Skin epidermis (tissue), 12 donors: Measurements from ENCODE around the gene IL2.

Experiments
- H3K27ac ChIP-seq, 21 experiments: fragments of 200-600 bp; sonication (generic) in 11 of 21; one replicate each; pipeline ENCODE4 v1.5.0; 2020; ENCODE audit warnings: mild to moderate bottlenecking in 3 of 21, inconsistent platforms in 2 of 21, moderate library complexity in 2 of 21
- H3K4me3 ChIP-seq, 7 experiments: fragments of 200-600 bp; sonication (generic) in 2 of 7; one replicate each; pipeline ENCODE4 v1.5.0; 2020; ENCODE audit warnings: inconsistent platforms in 2 of 7, mild to moderate bottlenecking in 2 of 7, moderate library complexity in 1 of 7

IL2 gene

GRCh38 chr4:122456231-122457116 is at the start of gene IL2:
Gene IL2, minus strand, starts transcription at chr4:122456725. Its CDS starts 285 bp downstream, at chr4:122456440.
- H3K27ac ChIP-seq = peak within 1 kb of the TSS in 1 of 21 experiments; percentile 62
- H3K4me3 ChIP-seq = no peak within 1 kb of the TSS

- H3K4me3 ChIP-seq = no peak overlapping the region
- no peak overlapping the region for H3K27ac ChIP-seq
Observed at GRCh38 chr4:122503214-122503613, 46.7 kb upstream of the IL2 start.

DNA sequence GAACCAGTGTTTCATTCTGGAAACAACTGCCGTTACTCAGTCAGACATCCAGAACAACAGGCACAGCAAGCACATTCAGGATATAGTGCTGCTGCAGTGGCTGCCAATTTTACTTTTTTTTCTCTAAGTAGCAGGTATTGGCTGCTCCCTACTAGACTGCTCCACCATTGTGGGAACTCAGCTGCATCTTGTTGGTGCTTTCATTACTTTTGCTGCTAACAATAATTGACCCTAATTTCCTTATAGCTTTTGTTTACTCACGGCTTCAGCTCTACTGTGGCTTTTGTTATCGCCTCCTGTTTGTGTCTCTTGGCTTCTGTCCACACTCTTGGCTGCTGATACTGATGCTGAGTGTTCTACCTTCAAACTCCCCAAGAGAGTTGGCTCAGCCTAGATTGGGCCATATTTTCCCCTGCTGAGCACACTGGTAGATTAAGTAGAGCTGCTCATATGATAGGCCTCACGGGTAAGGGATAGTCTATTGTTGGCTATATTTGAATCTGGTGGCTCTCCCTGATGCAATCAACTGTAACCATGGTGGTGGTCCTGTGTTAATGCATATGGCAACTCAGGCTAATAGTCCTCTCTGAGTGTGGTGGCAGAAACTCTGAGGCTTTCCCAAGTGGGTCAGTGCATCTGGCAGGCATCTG is 44.5 kb upstream of the IL2 start:
- Histone ChIP-seq H3K27ac (no peak overlapping the region), H3K4me3 (no peak overlapping the region)

DNA sequence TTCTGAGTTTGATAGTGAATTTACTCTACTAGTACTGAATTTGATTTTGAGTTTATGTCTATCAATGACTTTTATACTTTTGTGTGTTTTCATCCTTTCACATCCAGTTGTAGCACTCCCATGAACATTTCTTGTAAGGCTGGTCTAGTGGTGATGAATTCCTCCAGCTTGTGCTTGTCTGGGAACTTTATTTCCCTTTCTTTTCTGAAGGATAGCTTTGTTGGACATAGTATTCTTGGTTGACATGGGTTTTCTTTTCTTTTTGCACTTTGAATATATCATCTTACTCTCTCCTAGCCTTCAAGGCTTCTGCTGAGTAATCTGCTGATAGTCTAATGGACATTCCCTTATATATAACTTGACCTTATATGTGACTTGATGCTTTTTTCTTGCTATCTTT is 32.5 kb upstream of the IL2 start:
- Histone ChIP-seq H3K4me3 (no peak overlapping the region), H3K27ac (no peak overlapping the region)

DNA sequence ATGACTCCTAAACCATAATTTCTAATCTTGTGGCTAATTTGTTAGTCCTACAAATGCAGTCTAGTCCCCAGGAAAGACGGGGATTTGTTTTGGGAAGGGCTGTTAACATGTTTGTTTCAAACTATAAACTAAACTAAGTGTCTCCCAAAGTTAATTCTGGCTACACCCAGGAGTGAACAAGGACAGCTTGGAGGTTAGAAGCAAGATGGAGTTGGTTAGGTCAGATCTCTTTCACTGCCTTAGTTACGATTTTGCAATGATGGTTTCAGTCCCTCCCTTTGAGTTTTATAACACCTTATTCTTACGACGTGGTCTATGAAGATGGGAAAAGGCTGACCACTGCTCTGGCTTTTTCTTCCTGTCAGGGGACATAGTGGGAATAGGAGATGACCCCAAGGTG is 27.0 kb upstream of the IL2 start:
- Histone ChIP-seq H3K27ac (no peak overlapping the region), H3K4me3 (no peak overlapping the region)

- Histone ChIP-seq H3K27ac (no peak overlapping the region), H3K4me3 (no peak overlapping the region)
Observed at GRCh38 chr4:122481766-122482405, 25.4 kb upstream of the IL2 start.

GRCh38 chr4:122480655-122481487 is 24.3 kb upstream of the IL2 start:
- no peak overlapping the region for H3K4me3 ChIP-seq
- no peak overlapping the region for H3K27ac ChIP-seq

GRCh38 chr4:122479935-122480416 is 23.5 kb upstream of the IL2 start:
- H3K27ac ChIP-seq = no peak overlapping the region
- H3K4me3 ChIP-seq = no peak overlapping the region

DNA sequence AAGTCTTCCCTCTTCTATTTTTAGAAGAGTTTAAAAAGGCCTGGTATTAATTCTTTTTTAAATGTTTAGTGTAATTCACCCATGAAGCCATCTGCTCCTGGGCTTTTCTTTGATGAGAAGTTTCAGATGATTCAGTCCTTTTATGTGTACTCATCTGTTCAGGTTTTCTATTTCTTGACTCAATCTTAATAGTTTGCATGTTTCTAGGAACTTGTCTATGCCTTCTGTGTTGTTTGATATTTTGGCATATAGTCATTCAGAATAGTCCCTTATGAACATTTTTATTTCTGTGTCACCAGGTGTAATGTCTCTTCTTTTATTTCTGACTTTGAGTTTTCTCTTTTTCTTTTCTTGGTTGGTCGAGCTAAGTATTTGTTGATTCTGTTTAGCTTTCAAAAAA is 20.2 kb upstream of the IL2 start:
- no peak overlapping the region for H3K27ac ChIP-seq

DNA sequence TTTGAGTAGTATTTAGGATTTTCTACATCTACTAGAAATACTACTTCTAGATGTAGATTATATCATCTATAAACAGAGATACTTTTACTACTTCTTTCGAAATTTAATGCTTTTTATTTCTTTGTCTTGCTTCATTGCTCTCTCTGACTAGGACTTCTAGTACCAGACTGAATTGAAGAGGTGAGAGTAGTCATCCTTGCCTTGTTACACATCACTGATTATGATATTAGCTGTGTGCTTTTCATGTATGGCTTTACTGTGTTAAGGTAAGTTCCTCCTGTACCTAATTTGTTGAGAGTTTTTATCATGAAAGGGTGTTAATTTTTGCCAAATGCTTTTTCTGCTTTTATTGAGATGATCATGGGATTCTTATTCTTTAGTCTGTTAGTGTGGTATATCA is 19.6 kb upstream of the IL2 start:
- H3K27ac ChIP-seq = no peak overlapping the region
- no peak overlapping the region for H3K4me3 ChIP-seq

More for the DNA sequence above, 20.2 kb upstream of the IL2 start:
- H3K4me3 ChIP-seq = no peak overlapping the region

GRCh38 chr4:122475233-122475632 is 18.7 kb upstream of the IL2 start:
- H3K4me3 ChIP-seq = no peak overlapping the region
- H3K27ac ChIP-seq = no peak overlapping the region

- no peak overlapping the region for H3K4me3 ChIP-seq
- no peak overlapping the region for H3K27ac ChIP-seq
Observed at GRCh38 chr4:122469457-122469856, 12.9 kb upstream of the IL2 start.

- Histone ChIP-seq H3K4me3 (peak overlapping the region in 2 of 7 experiments; percentile 6 to 12), H3K27ac (peak overlapping the region in 4 of 21 experiments; percentile 7 to 41 (median 26))
Observed at GRCh38 chr4:122458625-122459024, 2.1 kb upstream of the IL2 start.

- H3K4me3 ChIP-seq = no peak overlapping the region
Observed at GRCh38 chr4:122453384-122453995, 3.0 kb downstream of the IL2 start.

GRCh38 chr4:122450847-122451246 is 5.7 kb downstream of the IL2 start:
- Histone ChIP-seq H3K4me3 (no peak overlapping the region), H3K27ac (no peak overlapping the region)

More at GRCh38 chr4:122453384-122453995, 3.0 kb downstream of the IL2 start:
- H3K27ac ChIP-seq = no peak overlapping the region

DNA sequence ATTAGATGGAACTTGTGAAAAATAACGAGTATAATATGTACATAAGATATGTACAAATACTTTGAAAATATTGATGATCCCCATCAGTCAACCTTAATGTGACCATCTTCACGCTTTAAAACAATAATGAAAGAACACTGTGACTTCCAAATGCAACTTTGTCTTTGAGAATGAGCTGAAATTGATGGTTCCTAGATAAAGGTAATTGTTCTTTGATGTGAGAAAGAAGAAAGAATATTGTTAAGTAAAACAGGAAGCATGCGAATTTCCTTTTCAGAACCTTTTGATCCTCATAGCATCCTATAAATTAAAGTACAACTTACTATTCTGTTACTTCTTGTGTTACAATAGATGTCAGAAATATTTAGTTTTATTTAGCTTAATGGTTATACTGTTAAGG is 22.2 kb downstream of the IL2 start:
- no peak overlapping the region for H3K27ac ChIP-seq
- H3K4me3 ChIP-seq = no peak overlapping the region

DNA sequence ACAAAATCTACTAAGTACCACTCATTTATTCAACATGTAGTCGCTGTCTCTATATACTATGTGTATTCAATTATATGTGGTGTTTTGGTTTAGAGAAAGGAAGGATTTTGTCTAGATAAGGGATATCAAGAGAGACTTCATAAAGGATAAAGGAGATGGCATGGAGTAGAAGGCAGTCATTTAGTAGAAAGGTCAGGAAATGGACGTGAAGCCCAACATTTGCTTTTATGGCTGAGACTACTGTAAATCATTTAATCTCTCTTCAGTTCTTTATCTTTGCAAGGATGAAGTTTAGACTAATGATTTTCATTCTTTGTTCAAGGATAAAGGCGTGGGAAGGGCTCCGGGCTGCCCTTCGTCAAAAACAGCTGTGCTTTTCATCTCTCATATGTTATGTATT is 25.2 kb downstream of the IL2 start:
- Histone ChIP-seq H3K27ac (no peak overlapping the region), H3K4me3 (no peak overlapping the region)

- Histone ChIP-seq H3K4me3 (no peak overlapping the region), H3K27ac (no peak overlapping the region)
Observed at GRCh38 chr4:122423246-122423645, 33.3 kb downstream of the IL2 start.

GRCh38 chr4:122412547-122412946 is 44.0 kb downstream of the IL2 start:
- H3K4me3 ChIP-seq = no peak overlapping the region
- no peak overlapping the region for H3K27ac ChIP-seq
